Measurements from ENCODE around the gene MBLAC1. TPM values are rescaled to one million over a fixed set of nuclear protein-coding genes. Genes with fewer than 3 reads are reported as not detected.
A peak's percentile ranks its signal among the peaks of the same experiment; 100 is the strongest.

The MBLAC1 gene
- total and polyA plus RNA-seq, 9 of the 15 experiments (the other 6 are each of a cell fraction or from before 2014, with no cell fraction given) = 0.03 to 3.1 (median 0.52) TPM

GRCh38 chr7:100100420-100101015 is 26.2 kb upstream of the MBLAC1 start (continued):
- TF ChIP-seq ZBTB26 (CRISPR knock-in tag; IDR thresholded peaks at IDR 0.05) = no peak; the same call in 1 of the 2 replicates
- TF ChIP-seq HCFC1 (IDR thresholded peaks at IDR 0.05; ENCODE audit: low read depth, low read length) = peak; percentile 71
- TF ChIP-seq SNIP1 (IDR thresholded peaks at IDR 0.05; ENCODE audit: low read depth) = no peak
- peak; percentile 68 to 98 for TF ChIP-seq E2F6 (IDR thresholded peaks at IDR 0.05; ENCODE audit: borderline replicate concordance in 1 of 2, extremely low read depth in 1 of 2, insufficient read depth in 1 of 2, insufficient read length in 1 of 2, low read depth in 1 of 2, low read length in 1 of 2, poor library complexity in 1 of 2, severe bottlenecking in 1 of 2)
- no peak for TF ChIP-seq MTA2 (IDR thresholded peaks at IDR 0.05; ENCODE audit: low read depth)
- peak; percentile 64; the same call in 1 of the 2 replicates for TF ChIP-seq THRB (CRISPR knock-in tag; conservative IDR thresholded peaks at IDR 0.05)
- no peak for TF ChIP-seq ZNF354B (CRISPR knock-in tag; IDR thresholded peaks at IDR 0.05)
- TF ChIP-seq RREB1 (CRISPR knock-in tag; IDR thresholded peaks at IDR 0.05) = peak; percentile 68; the same call in 1 of the 2 replicates
- peak; percentile 55 for TF ChIP-seq FUS (optimal IDR thresholded peaks at IDR 0.05; ENCODE audit: low read depth, low read length)
- peak; percentile 27; the same call in 1 of the 2 replicates for TF ChIP-seq USF2 (CRISPR knock-in tag; IDR thresholded peaks at IDR 0.05)
- TF ChIP-seq FOS (IDR thresholded peaks at IDR 0.05; ENCODE audit: extremely low read depth, insufficient read length) = peak; percentile 25
- no peak for TF ChIP-seq USF1 (CRISPR knock-in tag; IDR thresholded peaks at IDR 0.05)
- TF ChIP-seq E2F3 (CRISPR knock-in tag; IDR thresholded peaks at IDR 0.05) = peak; percentile 95
- TF ChIP-seq BDP1 (IDR thresholded peaks at IDR 0.05; ENCODE audit: insufficient read depth, insufficient read length) = no peak
- no peak for TF ChIP-seq HEY1 (CRISPR knock-in tag; IDR thresholded peaks at IDR 0.05; ENCODE audit: borderline replicate concordance)
- peak; percentile 18; the same call in 1 of the 2 replicates for TF ChIP-seq ILF3 (IDR thresholded peaks at IDR 0.05; ENCODE audit: borderline replicate concordance)
- TF ChIP-seq TSC22D4 (tag; IDR thresholded peaks at IDR 0.05) = no peak
